GM12865 (cell line): ENCODE results near the gene TSPAN11.

ENCODE experiments used
- DNase-seq: peaks from one replicate; pipeline ENCODE4 v3.0.0; 2010; ENCODE audit warnings: low read depth
- H3K4me3 ChIP-seq: 2 replicates; pipeline ENCODE4 v1.5.1; 2011; ENCODE audit warnings: mild to moderate bottlenecking, low read depth, low read length, control low read depth
- CTCF ChIP-seq: IDR thresholded peaks from 2 replicates; pipeline ENCODE4 v1.5.1; 2011; ENCODE audit warnings: low read length, control low read depth, low read depth, inconsistent platforms; ENCODE audit not compliant: insufficient read depth; ENCODE audit errors: missing control alignments

TSPAN11 gene

GRCh38 chr12:30989754-30990153 is 63.2 kb downstream of the TSPAN11 start:
- DNase-seq = peak; percentile 69
- peak; percentile 40 for TF ChIP-seq CTCF
- H3K4me3 ChIP-seq = no peak overlapping the region

- no peak for TF ChIP-seq CTCF
- H3K4me3 ChIP-seq = no peak overlapping the region
- DNase-seq = no peak
Observed at GRCh38 chr12:30990316-30990715, 63.8 kb downstream of the TSPAN11 start.

- H3K4me3 ChIP-seq = no peak overlapping the region
- no peak for TF ChIP-seq CTCF
- DNase-seq = no peak
Observed at GRCh38 chr12:30990776-30991175, 64.2 kb downstream of the TSPAN11 start.

- no peak for DNase-seq
- no peak overlapping the region for H3K4me3 ChIP-seq
- TF ChIP-seq CTCF = no peak
Observed at GRCh38 chr12:30991466-30991865, 64.9 kb downstream of the TSPAN11 start.

- no peak overlapping the region for H3K4me3 ChIP-seq
- TF ChIP-seq CTCF = no peak
- DNase-seq = no peak
Observed at GRCh38 chr12:30992381-30992780, 65.8 kb downstream of the TSPAN11 start.

- no peak for DNase-seq
- TF ChIP-seq CTCF = no peak
- no peak overlapping the region for H3K4me3 ChIP-seq
Observed at GRCh38 chr12:30993766-30994165, 67.2 kb downstream of the TSPAN11 start.

GRCh38 chr12:30994274-30994673 is 67.7 kb downstream of the TSPAN11 start:
- DNase-seq = no peak
- no peak for TF ChIP-seq CTCF
- H3K4me3 ChIP-seq = no peak overlapping the region
